Suppressor macrophage treated with lipopolysaccharide for 1 hour (primary cell): Measurements from ENCODE around the gene CHMP1A.

Experiments used
- DNase-seq, 3 donors: peaks; one replicate each; pipeline ENCODE4 v3.0.0-alpha.2; 2020 to 2022

CHMP1A gene

DNA sequence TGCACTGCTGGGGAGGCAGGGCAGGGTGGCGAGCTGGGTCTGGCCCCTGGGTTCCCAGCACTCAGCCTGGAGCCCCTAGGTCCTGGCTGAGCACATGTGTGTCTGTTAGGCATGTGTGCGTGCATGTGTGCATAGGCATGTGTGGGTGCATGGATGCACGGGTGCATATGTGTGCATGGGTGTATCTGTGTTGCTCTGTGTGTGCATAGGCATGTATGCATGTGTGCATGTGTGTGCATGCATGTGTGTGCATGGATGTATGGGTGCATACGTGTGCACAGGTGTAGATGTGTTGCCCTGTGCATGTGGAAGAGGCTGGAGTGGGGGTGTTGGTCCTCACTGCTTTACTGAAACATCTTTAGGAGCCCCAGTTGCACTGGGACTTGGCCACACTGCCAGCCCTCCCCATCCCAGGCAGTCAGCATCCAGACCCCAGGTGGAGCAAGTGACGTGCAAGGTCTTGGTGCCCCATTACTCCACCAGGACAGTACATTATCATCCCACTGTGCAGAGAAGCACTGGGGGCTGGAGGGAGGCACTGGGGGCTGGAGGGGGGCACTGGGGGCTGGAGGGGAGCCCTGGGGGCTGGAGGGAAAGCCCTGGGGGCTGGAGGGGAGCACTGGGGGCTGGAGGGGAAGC, 54.4 kb downstream of the CHMP1A start:
- DNase-seq = no peak

DNA sequence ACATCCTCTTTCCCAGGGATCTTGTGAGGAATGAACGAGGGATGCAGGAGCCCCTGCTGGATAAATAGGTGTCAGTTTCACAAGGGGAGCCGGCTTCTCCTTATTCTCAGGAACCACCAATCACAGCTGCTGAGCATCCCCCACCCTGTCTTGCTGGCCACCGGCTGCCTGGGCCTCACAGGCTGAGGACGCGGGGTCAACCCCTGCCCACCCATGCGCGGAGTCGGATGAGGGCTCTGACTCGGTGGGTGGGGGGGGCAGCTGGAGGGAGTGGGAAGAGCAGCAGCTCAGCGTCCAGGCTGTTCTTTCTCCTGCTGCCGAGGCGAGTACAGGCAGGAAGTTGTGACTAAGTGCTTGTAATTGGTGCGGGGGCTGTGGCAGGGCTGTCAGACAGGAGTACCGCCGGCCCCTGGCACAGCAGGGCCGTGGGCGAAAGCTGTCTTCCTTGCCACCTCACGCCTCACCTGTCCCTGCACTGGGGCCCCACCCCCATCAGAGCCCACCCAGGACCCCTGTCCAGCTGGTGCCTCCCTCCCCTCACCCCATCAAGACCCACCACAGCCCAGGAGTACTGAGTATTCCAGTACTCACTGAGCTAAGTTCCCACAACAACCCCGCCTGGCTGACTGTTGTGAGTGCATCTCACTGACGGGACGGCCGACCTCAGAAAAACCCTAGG, 55.1 kb downstream of the CHMP1A start:
- peak; percentile 85 to 89 (median 88) for DNase-seq

GRCh38 chr16:89601906-89602272, 55.6 kb downstream of the CHMP1A start:
- no peak for DNase-seq

DNA sequence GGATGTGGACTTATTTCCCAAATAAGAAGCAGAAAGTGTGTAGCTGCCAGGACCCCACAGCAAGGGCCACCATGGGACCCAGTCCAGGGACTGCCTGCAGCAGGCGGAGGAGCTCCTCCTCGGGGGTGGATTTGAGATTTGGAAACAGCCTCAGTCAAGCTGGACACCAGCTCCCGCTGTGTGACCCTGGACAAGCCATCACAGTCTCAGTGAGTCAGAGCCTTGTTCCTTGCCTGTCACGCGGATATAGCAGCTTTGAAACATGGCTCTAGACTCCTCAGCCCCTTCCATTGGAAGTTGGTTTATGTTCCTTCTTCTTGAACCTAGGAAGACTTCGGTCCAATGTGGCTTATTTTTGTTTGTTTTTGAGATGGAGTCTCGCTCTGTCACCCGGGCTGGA, 56.6 kb downstream of the CHMP1A start:
- peak; percentile 25 to 31 (median 29) for DNase-seq

DNA sequence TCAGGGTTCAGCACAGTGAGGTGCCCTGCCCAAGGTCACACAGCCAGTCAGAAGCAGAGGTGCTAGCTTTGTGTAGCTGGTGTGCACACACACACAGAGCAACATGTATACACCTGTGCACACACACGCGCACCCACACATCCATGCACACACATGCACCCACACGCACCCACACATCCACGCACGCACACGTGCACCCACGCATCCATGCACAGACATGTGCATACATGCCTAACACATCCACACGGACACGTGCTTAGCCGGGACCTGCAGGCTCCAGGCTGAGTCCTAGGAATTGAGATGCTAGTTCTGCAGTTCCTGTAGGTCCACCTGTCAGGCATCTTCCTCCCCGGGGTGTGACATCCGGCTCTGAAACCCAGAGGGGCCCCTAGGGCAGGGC, 57.1 kb downstream of the CHMP1A start:
- DNase-seq = no peak

DNA sequence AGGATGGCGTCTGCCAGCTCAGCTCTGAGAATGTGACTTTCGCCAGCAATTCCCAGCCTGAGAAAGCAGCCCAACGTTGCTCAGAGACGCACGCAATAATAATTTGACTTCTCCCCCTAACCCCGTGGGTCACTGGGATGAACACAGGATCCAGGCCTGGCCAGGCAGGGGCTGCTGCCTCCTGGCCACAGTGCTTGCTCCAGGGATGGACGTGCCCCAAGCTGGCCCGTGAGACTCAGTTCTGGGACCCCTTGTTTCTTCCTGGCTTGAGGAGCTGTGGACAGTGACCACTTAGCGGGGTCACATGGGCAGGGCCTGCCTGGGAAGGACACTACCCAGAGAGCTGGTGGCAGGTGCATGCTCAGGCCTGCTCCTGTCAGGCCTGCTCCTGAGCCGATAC, 57.6 kb downstream of the CHMP1A start:
- DNase-seq = no peak

- no peak for DNase-seq
Measured at GRCh38 chr16:89599451-89599858, 58.1 kb downstream of the CHMP1A start.

DNA sequence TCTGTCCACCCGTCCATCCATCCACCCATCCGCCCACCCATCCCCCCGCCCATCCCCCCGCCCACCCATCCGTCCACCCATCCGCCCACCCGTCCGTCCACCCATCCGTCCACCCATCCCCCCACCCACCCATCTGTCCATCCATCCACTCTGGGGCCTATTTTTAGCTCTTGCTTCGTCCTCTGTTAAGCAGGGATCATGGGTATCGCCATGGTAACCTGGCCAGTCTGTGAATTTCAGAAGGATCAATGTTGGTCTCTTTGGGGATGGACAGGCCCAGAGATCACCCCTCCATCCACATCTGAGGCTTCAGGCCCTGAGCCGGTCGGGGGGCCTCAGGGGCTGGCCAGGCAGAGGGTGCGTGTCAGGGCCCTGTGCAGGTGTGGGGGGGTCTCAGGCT, 59.3 kb downstream of the CHMP1A start:
- DNase-seq = peak in 2 of 3 donors; percentile 32 to 44

DNA sequence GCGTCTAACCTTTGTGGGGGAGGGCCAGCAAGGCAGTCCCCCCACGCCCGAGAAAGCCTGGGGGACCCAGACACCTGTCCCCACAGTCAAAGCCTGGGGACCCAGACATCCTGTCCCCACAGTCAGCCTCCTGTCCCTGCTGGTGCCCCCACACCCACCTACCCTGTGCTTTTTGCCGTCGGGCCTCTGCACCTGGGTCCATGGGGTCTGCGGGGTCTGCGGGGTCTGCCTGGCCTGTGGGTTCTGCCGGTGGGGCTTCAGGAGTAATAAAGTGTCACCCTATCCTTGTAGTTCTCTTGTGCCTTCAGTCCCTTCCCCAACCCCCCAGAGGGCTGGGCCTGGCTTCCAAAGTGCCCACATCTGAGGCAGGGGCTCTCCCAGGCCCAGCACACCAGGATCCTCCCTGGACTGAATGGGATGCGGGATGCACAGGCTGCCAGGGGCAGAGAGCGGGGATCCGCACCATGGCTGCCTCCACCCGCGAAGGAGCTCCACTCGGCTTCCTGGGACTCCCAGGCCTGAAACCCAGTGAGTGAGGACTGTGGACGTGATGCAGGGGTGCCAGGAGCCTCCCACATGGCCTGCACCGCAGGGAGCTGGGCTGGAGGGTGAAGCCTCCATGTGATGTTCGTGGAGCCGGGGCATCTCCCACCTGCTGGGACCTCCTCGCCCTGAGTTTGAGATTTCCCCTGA, 60.4 kb downstream of the CHMP1A start:
- DNase-seq = no peak

GRCh38 chr16:89596061-89596689, 61.3 kb downstream of the CHMP1A start:
- no peak for DNase-seq

GRCh38 chr16:89595330-89596060, 62.0 kb downstream of the CHMP1A start:
- DNase-seq = no peak
